ENCODE measurements around the gene ZNF76.

ZNF76 gene

DNA sequence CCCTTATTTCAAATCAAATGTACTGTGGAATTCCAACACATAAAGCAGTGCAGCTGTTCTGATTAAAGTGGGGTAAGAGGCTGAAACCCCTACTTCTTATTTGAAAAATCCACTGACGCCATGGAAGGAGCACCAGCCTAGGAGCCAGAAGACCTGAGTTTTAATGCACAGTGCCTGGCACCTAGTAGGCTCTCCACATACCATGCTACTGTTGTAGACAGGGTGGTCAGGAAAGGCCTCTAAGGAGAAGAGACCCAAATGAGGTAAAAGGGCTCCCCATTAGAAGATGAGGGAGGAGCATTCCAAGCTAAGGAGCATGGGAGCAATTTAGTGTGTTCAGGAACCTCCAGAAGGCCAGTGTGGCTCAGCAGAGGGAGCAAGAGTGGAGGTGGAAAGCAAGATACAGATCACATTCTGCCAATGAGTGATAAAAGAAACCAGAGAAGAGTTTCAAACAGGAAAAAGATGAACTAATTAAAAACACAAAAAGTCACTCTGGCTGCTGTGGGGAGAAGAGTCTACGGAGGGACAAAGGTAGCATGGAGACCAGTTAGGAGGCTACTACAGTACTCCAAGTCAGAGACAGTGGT, 11.8 kb upstream of the ZNF76 start:
- TF ChIP-seq, protein P1, sequence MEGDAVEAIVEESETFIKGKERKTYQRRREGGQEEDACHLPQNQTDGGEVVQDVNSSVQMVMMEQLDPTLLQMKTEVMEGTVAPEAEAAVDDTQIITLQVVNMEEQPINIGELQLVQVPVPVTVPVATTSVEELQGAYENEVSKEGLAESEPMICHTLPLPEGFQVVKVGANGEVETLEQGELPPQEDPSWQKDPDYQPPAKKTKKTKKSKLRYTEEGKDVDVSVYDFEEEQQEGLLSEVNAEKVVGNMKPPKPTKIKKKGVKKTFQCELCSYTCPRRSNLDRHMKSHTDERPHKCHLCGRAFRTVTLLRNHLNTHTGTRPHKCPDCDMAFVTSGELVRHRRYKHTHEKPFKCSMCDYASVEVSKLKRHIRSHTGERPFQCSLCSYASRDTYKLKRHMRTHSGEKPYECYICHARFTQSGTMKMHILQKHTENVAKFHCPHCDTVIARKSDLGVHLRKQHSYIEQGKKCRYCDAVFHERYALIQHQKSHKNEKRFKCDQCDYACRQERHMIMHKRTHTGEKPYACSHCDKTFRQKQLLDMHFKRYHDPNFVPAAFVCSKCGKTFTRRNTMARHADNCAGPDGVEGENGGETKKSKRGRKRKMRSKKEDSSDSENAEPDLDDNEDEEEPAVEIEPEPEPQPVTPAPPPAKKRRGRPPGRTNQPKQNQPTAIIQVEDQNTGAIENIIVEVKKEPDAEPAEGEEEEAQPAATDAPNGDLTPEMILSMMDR (IDR thresholded peaks at IDR 0.05) = no peak

DNA sequence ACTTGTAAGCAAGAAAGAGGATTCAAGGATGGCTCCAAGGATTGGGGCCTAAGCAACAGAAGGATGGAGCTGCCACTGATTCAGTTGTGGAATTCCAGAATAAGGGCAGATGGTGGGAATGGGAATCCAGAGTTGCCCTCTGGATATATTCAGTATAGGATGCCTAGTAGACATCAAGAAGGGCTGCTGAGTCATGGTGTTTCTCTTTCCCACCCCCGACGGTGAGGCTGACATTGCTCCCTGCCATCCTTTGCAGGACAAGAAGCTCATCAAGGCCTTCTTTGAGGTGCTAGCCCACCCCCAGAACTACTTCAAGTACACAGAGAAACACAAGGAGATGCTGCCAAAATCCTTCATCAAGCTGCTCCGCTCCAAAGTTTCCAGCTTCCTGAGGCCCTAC, 11.2 kb upstream of the ZNF76 start:
- TF ChIP-seq, protein P1 (IDR thresholded peaks at IDR 0.05) = no peak

DNA sequence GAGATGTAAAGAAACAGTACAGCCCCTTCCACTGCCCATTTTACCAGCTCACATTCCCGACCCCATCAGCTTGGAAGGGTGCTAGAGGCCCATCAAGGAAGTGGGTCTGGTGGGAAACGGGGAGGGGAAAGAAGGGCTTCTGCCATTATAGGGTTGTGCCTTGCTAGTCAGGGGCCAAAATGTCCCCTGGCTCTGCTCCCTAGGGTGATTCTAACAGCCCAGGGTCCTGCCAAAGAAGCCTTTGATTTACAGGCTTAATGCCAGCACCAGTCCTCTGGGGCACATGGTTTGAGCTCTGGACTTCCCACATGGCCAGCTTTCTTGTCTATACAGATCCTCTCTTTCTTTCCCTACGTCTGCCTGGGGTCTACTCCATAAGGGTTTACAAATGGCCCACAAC, 10.6 kb upstream of the ZNF76 start:
- TF ChIP-seq, protein P1 (IDR thresholded peaks at IDR 0.05) = no peak

DNA sequence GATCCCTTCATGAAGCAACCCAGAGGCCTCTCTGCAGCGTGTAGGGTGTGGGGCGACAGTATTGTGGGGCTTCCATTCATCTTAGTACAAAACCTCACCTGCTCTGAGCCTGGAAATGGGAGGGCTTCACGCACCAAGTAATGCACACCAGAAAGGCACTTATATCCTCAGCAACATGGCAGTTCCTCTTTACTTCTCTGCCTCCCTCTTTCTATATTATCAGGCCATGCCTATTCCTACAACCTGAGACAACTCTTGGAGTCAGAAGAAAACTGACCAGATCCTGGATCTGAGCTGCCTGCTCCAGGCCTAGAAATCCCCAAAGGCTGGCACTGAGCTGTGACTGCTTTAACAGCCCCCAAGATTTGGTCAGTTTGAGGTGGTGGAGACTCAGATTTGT, 7.6 kb upstream of the ZNF76 start:
- TF ChIP-seq, protein P1 (IDR thresholded peaks at IDR 0.05) = no peak

DNA sequence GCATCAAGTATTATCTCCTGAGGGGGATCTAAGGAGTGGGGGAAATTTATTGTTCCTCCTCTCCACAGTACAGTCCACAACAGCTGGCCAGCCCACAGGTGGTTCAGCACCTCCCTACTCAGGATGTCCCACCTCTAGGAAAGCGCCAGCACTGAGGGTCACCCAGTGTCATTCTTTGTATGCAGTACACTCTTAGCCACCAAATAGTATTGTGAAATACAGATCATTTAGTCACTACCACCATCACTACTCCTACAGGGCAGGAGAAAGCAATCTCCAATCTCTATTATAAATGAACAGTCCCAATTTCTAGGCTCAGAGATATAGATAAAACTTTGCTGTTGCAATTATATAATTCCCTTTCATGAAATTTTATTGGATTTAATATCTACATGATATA, 6.3 kb upstream of the ZNF76 start:
- TF ChIP-seq, protein P1 (IDR thresholded peaks at IDR 0.05) = no peak

DNA sequence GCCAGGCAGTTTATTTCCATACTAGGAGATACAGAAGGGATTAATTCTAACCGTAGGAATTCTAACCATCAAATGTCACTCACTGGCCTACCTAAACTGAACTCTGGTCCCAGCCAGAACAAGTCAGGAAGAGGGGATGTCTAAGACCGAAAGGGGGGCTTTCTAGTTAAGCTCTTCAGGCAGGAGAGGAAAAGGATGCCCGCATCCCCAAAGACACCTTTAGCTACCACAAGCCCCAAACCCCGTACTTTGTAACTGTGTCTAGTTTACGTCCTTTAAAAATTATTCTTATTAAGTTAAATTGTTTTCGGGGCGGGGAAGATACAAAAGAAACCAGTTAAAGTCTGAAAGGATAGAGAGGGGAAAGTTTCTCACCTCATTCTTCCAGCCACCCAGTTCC, 1.2 kb upstream of the ZNF76 start:
- TF ChIP-seq, protein P1 (IDR thresholded peaks at IDR 0.05) = no peak

DNA sequence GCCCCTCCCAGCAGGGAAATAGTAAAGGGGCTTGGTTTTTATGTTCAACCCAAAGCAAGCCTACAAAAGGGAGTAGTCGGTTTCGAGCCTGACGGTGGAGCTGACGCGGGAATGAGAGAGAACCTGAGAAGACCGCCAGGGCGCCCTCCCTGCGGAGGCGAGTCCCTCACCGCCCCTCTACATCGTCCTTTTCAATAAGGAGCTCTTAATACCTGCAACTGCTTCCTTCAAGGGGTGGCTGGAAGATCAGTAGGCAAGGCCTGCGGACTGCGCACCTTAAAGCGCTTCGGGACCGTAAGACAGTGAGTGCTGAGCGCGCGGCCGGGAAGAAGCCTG, 709 bp upstream of the ZNF76 start:
- TF ChIP-seq, protein P1 (IDR thresholded peaks at IDR 0.05) = no peak

DNA sequence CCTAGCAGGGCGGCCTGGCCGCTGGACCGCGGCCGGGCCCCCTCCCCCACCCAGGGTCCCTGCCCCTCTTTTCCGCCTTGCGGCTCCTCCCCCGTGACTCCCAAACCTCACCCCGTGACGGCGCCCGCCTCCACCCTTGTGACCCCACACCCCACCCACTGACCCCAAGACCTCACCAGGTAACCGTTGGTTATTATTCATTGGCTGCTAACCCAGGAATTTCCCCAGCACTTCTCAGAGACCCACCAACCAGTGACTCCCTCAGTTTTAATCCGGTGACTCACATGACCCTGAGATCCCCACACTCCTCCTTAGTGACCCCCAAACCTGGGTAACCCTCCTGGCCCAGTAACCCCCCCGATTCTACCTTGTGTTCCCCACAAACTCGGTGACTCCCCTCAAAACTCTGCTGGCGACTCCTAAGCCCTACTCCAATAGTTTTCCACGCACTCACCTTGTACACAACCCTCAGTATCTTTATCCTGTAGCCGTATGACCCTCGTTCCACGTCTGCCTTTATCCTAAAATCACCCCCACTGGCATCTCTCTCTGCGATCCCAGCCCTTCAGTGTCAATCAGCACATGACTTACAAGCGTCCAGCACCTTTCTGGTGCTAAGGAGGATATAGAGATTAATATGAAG, 534 bp downstream of the ZNF76 start:
- TF ChIP-seq, protein P1 (IDR thresholded peaks at IDR 0.05) = no peak
